GM21717 (cell line): ENCODE data around the gene NSD2.
"Not testable (repeated sequence)": the region's sequence is repeated elsewhere in the genome, so short reads cannot be mapped to it uniquely, and the experiment has no call there.

Experiments used
- ATAC-seq: cut with Tn5 transposase; IDR thresholded peaks from one replicate; pipeline ENCODE4 v1.9.1; 2021; ENCODE audit warnings: mild to moderate bottlenecking, moderate library complexity; ENCODE audit not compliant: unreplicated experiment

Gene NSD2

GRCh38 chr4:1841887-1842210 is 29.3 kb upstream of the NSD2 start:
- ATAC-seq = no peak

- ATAC-seq = no peak
Measured at GRCh38 chr4:1842339-1842895, 28.8 kb upstream of the NSD2 start.

GRCh38 chr4:1842993-1843448 is 28.2 kb upstream of the NSD2 start:
- no peak for ATAC-seq

GRCh38 chr4:1843852-1844251 is 27.3 kb upstream of the NSD2 start:
- no peak for ATAC-seq

GRCh38 chr4:1844618-1845017 is 26.6 kb upstream of the NSD2 start:
- ATAC-seq = not testable (repeated sequence)

- ATAC-seq = no peak
Measured at GRCh38 chr4:1846580-1846979, 24.6 kb upstream of the NSD2 start.

GRCh38 chr4:1850276-1850675 is 20.9 kb upstream of the NSD2 start:
- ATAC-seq = no peak

- ATAC-seq = no peak
Measured at GRCh38 chr4:1851160-1851559, 20.0 kb upstream of the NSD2 start.

GRCh38 chr4:1851575-1852410 is 19.4 kb upstream of the NSD2 start:
- ATAC-seq = no peak

GRCh38 chr4:1852904-1853623 is 18.1 kb upstream of the NSD2 start:
- ATAC-seq = no peak

- no peak for ATAC-seq
Measured at GRCh38 chr4:1854752-1855151, 16.4 kb upstream of the NSD2 start.

GRCh38 chr4:1855333-1856070 is 15.7 kb upstream of the NSD2 start:
- peak; percentile 12 for ATAC-seq

GRCh38 chr4:1856071-1856942 is 14.9 kb upstream of the NSD2 start, which contains the start of gene LETM1:
Gene LETM1, minus strand, starts transcription at chr4:1856156. Its CDS starts 206 bp downstream, at chr4:1855950.
- ATAC-seq = peak; percentile 77

GRCh38 chr4:1856943-1857699 is 14.1 kb upstream of the NSD2 start:
- ATAC-seq = no peak

- no peak for ATAC-seq
Measured at GRCh38 chr4:1857931-1858330, 13.3 kb upstream of the NSD2 start.

GRCh38 chr4:1859389-1859753 is 11.8 kb upstream of the NSD2 start:
- ATAC-seq = no peak

- ATAC-seq = no peak
Measured at GRCh38 chr4:1862055-1862911, 8.9 kb upstream of the NSD2 start.

- ATAC-seq = no peak
Measured at GRCh38 chr4:1862961-1863296, 8.3 kb upstream of the NSD2 start.
